HG03342 (cell line): Measurements from ENCODE around the gene LTBP2.

Experiments used
- ATAC-seq: cut with Tn5 transposase; IDR thresholded peaks from one replicate; pipeline ENCODE4 v1.9.1; 2021; ENCODE audit warnings: mild to moderate bottlenecking, moderate library complexity; ENCODE audit not compliant: unreplicated experiment

LTBP2 gene

DNA sequence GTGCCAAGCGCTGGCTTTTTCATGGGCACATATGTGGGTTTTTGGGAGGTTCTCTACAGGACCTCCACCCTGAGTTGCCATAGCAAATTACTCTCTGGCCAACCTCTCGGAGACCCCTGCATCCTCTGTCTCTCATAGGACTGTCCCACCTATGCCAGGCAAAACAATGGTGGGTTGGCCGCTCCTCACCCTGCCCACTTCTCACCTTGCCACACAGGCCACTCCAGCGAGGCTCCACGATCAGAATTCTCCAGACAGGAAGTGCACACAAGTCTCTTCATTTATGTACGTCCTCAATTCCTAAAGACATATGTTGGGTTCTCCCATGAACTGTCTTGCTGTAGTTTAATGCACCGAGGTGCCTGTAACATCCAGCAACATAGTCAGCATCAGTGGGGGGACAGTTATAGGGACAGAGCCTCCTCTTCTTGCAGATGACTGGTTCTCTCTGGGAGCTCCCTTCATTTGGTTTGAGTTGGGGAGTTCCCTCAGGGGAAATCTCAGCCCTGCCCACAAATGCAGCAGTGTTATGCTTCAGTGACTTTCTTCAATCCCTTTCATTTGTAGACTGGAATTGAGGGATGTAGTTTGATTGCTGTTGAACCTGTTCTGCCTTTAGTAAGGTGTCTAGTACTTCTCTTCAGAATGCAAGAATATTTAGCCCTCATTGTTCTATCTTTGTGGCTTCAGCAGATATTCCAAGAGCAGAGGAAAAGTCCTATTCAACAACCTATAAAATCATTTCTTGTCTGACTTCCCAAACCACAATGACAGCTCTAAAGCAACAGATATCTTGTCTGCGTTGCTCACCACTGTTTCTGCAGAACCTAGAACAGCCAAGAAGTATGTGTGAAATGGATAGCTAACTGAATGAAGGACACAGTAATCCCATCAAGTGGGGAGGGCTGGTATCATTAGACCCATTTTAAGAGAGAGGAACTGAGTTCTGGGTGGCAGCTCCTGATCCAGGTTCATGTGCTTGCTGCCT lies 2.8 kb upstream of the LTBP2 start:
- ATAC-seq = no peak

DNA sequence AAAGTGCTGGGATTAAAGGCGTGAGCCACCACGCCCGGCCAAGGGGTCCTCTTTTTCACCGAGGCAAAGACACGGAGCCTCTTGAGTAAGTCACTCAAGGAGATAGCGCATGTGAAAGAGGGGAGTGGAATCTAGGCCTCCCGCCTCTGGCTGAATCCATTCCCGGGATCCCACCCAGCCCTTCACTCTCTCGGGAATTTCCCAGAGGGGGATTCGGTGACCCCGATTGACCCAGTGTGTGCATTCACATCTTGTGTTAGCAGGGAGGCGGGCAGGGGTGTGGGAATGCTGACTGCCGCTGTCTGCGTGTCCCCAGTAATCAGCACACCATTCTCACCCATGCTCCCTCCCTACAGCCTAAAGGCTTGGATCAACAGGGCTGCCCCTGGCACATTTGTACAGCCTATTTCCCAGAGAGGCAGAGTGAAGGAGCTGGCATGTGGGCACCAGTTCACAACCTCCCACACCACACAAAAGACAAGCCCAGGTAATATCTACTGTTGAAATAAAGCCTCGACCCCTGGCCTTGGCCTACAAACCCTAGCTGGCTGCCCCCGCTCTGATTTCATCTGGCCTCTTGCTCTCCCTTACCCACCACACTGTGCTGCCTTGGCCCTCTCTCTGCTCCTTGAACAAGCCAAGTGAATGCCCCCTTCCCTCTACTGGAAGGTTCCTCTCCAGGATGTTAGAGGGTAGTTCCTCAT lies 1.3 kb upstream of the LTBP2 start:
- ATAC-seq = no peak

DNA sequence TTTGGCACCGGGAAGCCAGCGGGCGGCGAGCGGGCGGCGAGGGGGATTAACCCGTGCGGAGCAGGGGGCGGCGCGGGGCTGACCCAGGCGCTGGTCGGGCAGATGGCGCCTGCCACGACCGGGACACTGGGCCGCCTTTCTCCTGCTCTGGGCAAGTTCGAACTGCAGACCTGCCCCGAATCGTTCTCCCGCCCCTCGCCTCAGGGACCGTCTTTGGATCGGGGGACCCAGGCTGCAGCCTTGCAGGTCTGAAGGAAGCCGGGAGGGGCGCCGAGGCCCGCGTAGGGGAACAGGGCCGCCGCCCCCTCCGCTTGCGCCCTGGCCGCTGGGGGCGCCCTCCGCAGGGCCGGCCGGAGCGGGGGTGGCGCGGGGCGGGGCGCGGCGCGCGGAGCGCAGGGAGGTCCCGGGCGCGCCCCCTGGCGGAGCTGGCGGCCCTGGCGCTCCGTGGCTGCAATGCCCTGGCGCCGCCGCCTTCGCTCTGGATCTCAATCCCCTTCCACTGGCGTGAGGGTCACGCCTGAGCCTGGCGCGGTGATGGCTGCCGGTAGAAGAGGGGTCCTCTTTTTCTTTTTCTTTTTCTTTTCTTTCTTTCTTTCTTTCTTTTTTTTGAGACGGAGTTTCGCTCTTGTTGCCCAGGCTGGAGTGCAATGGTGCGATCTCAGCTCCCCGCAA lies 449 bp upstream of the LTBP2 start:
- peak; percentile 63 for ATAC-seq

GRCh38 chr14:74610866-74611649 lies 979 bp downstream of the LTBP2 start:
- no peak for ATAC-seq

GRCh38 chr14:74610199-74610865 lies 1.7 kb downstream of the LTBP2 start:
- ATAC-seq = no peak

DNA sequence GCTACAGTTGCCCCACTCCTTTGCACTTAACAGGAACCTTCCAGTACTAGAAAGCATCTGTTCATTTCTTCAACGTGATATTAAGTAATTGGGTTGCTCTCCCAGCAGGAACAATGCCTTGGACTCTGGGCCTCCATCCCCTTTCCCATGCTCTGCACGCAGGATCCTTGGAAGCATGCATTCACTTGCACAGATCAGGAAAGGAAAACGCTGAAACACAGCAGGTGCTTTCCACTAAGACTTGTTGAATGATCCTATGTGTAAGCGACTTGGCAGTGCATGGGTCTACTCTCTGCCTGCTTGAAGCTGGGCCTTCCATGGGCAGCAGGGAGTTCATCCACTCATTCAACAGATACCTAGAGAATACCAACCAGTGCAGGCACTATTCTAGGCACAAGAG lies 2.3 kb downstream of the LTBP2 start:
- ATAC-seq = no peak

- ATAC-seq = peak; percentile 38
These were observed 3.0 kb downstream of the LTBP2 start for GRCh38 chr14:74608959-74609611.

DNA sequence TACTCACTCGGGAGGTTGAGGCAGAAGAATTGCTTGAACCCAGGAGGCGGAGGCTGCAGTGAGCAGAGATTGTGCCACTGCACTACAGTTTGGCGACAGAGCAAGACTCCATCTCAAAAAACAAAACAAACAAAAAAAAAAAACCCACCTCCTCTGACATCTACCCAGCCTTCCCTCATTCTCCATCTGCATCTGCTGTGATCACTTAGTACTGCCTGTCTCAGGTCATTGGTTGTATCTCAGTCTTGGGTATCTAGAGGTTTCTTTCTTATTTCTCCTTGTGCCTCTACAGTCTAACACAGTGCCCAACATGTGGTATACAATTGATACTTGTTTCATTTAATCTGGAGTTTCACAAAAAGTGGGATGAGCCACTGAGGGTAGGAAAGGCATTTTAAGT lies 5.3 kb downstream of the LTBP2 start:
- no peak for ATAC-seq

- ATAC-seq = no peak
These were observed 6.4 kb downstream of the LTBP2 start for GRCh38 chr14:74605531-74606223.

DNA sequence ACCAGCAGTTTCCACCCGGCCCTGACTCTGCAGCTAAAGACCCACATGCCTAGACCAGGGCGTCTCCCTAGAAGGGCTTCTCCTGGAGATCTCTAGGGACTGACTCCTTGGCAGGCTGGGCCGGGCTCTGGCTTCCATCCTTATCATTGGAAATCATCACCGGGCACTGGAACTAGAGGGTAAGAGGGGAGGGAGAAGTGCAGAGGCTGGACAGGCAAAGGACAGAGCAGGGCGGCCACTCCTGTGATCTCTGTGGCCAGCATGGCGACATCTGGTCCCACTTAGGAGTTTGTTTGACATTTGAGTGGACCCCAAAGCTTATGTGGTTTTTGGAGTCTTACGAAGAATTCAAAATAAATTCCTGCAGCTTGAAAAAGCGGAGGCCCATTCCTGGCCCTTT lies 7.1 kb downstream of the LTBP2 start:
- no peak for ATAC-seq

DNA sequence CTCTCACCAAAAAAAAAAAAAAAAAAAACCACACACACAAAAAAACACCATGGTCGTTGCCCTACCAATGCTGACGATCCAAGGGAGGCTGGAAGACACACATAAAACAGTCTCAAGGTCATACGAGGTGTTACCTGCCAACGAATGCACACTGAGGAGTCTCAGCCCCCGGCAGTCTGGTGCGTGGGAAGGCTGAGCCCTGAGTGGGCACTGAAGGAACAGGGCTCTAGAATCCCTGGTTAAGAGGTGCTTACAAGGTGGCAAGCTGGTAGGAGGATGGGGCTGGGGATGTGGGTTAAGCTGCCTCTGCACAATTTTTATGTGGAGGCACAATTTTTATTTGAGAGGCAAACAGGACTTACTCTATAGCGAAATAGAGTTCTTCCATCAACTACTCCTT lies 7.9 kb downstream of the LTBP2 start:
- ATAC-seq = no peak

GRCh38 chr14:74601982-74602381 lies 10.1 kb downstream of the LTBP2 start:
- ATAC-seq = no peak

DNA sequence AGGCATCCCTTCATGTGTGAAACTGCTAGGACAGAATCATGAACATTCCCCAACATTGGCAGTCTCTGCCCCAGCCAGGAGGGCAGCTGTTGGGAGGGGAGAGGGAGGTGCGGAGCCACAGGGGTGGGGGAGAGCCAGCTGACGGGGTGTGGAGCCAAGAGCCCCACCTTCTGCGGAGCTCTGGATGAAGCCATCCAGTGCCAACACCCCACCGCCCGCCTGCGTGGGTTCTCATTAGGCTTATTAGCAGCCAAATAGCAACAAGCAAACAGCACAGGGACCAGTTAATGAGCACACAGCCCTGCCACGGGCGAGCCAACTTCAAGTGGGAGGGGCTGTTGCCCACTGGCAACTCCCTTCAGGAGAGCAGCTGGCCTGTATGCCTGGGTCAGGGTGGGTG lies 12.1 kb downstream of the LTBP2 start:
- no peak for ATAC-seq

DNA sequence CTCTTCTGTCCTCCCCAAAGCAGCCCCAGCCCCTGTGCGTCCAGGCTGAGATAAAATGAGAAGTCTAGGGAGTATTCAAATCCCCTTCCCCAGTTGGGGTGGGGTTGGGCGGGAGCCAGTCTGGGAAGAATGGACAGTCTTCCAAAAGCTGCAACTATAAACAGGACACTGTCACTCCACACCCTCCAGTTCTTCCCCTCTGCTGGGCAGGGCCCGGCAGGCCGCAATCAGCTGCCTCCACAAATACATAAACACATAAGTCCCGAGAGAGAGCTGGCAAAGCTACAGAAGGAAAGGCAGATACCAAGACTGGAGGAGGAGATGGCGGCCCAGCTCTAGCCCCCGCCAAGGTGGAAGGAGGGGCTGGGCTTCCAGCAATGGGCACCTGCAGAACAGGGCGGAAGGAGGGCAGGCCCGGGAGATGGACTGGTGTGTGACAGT lies 12.7 kb downstream of the LTBP2 start:
- ATAC-seq = no peak

DNA sequence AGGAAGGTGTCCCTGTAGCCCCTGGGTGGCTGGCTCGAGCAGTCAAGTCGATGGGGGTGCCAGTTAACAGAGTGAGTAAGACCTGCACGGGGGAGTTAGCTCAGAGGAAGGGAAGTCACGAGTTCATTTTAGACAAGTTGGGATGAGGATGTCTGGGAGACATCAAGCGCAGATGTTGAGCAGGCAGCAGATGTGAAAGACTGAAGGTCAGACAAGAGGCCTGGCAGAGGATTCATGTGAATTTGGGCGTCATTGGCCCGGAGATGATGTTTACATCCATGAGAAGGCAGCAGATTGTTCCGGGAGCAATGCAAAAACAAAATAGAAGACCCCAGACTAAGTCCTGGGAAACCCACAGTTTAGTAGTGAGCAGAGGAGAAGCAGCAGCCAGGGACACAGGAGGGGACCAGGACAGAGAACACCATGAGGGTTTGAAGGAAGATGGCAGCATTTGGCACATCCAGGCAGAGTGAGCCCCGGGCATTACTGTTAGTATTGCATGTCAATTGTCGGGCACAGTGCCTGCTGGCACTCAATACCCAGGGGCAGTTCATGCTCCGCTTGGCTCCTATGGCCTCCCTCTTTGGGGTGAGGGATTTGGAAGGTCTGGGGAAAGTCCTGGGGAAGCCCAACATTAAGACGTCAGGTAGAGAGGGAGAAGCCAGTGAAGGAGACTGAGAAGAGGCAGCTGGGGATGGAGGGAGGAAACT lies 15.1 kb downstream of the LTBP2 start:
- ATAC-seq = no peak

GRCh38 chr14:74595006-74595735 lies 16.9 kb downstream of the LTBP2 start:
- no peak for ATAC-seq

DNA sequence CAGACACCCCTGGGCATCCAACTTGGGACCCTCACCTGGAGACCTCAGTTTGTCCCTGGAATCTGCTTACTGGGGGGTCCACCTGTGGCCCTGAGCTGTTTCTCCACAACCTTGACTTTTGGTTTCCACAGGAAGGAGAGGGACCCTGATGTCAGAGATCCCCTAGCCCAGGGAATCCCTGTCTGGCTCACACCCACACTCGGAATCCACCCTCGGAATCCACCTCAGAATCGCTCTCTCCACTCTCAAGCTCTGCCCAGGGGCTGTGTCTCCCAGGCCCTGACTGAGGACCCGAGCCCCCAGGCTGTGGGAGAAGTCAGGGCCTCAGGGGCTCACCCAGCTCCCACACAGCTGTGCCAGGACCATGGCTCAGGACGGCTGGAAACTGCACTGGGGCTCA lies 17.4 kb downstream of the LTBP2 start:
- no peak for ATAC-seq

- ATAC-seq = no peak
These were observed 18.0 kb downstream of the LTBP2 start for GRCh38 chr14:74594029-74594428.
